NT2/D1 (cell line): ENCODE data around the gene INTS12.

ENCODE experiments used
- YY1 ChIP-seq: IDR thresholded peaks from 2 replicates; pipeline ENCODE4 v1.6.1; 2011; ENCODE audit not compliant: insufficient read length, insufficient read depth
- ZNF274 ChIP-seq: IDR thresholded peaks from 2 replicates; pipeline ENCODE4 v1.6.1; 2011; ENCODE audit warnings: mild to moderate bottlenecking, low read depth, low read length

GRCh38 chr4:105707782-105708180, 708 bp downstream of the INTS12 start:
- TF ChIP-seq YY1 (no peak), ZNF274 (no peak)
